ENCODE results near the gene NXPH1. TPM values are rescaled to one million over a fixed set of nuclear protein-coding genes. Genes with fewer than 3 reads are reported as not detected.
A peak's percentile ranks its signal among the peaks of the same experiment; 100 is the strongest.

NXPH1 gene
- total RNA-seq (2014; rRNA removed; shearing (Covaris generic); ENCODE audit: low replicate concordance): not detected in 2 replicates

DNA sequence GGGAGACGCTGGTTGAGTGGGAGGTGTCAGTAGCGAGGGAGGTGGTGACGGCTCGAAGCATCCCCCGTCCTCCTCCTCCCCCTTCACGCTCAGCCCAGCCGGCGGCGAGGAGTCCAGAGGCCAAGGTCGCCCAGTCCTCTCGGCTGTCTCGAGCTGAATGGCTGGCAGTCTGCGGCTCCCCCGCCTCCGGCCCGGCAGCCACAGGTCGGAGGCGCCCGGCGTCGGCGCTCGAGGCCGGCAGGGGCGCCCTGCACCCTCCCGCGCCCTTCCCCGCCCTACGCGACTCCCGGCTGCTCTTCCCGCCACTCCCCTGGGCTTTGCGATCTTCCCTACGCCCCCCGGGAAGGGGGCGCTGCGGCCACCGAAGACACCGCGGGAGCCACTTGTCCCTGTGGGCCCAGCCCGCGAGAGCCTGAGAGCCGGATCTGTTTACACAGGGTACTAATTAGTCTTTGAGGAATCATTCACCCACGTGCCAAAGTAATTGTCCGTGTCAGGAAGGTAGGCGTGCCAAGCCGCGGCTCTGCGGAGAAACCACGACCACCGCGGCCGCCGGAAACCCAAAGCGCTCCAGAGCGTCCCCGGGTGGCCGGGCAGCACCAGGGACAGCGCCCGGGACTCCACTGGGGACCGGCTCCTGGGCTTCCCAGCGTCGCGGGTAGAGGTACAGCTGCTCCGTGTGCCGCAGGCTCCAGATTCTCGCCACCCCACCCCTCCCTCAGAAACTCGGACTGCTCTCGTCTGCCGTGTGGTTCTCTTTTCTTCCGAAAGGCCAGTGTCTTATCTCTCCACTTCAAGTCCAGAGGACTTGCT is at the start of gene NXPH1:
NXPH1 (plus strand) TSS at position 133 of the 813 bp plus-strand sequence.
- Histone ChIP-seq H3K36me3 (no peaks in the 10 kb centered on the region), H3K9me3 (no peaks in the 10 kb centered on the region), H3K4me3 (no peak within 1 kb of the TSS), H3K27me3 (peaks cover 18% of the 10 kb centered on the region)
- DNase-seq: no peak

- H3K4me3 ChIP-seq: no peak overlapping the region
- no peaks in the 10 kb centered on the region for H3K9me3 ChIP-seq
- no peak for DNase-seq
- no peaks in the 10 kb centered on the region for H3K27me3 ChIP-seq
- no peaks in the 10 kb centered on the region for H3K36me3 ChIP-seq
These were observed 48.5 kb upstream of the NXPH1 start for GRCh38 chr7:8384901-8385300.

- H3K36me3 ChIP-seq: no peaks in the 10 kb centered on the region
- no peak overlapping the region for H3K4me3 ChIP-seq
- no peak for DNase-seq
- H3K9me3 ChIP-seq: no peaks in the 10 kb centered on the region
- H3K27me3 ChIP-seq: no peaks in the 10 kb centered on the region
These were observed 46.4 kb upstream of the NXPH1 start for GRCh38 chr7:8386926-8387550.

- H3K36me3 ChIP-seq: no peaks in the 10 kb centered on the region
- no peaks in the 10 kb centered on the region for H3K27me3 ChIP-seq
- no peak overlapping the region for H3K4me3 ChIP-seq
- no peak for DNase-seq
- no peaks in the 10 kb centered on the region for H3K9me3 ChIP-seq
These were observed 45.7 kb upstream of the NXPH1 start for GRCh38 chr7:8387551-8388256.

DNA sequence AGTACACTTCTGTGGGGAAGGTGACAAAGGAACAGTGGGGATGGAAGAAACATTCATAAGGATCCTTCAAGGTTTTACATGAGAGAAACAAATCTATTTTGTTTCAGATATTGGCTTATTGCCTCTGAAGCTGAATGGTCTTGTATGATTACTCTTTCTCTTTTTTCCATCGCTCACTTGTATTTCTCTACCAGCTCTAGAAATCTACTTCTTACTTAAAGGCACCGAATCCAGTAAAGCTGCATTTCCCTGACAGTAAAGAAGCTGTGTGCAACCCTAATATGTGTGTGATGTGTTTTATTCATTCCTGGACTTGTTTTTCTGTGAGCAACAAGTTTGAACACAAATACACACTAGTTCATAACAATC is 45.2 kb upstream of the NXPH1 start:
- no peaks in the 10 kb centered on the region for H3K27me3 ChIP-seq
- H3K9me3 ChIP-seq: no peaks in the 10 kb centered on the region
- H3K36me3 ChIP-seq: no peaks in the 10 kb centered on the region
- DNase-seq: no peak
- H3K4me3 ChIP-seq: no peak overlapping the region

GRCh38 chr7:8389593-8390261 is 43.7 kb upstream of the NXPH1 start:
- no peak overlapping the region for H3K4me3 ChIP-seq
- no peaks in the 10 kb centered on the region for H3K9me3 ChIP-seq
- DNase-seq: peak; percentile 11
- H3K27me3 ChIP-seq: no peaks in the 10 kb centered on the region
- H3K36me3 ChIP-seq: no peaks in the 10 kb centered on the region

GRCh38 chr7:8390262-8390626 is 43.2 kb upstream of the NXPH1 start:
- H3K4me3 ChIP-seq: no peak overlapping the region
- no peaks in the 10 kb centered on the region for H3K36me3 ChIP-seq
- no peak for DNase-seq
- H3K27me3 ChIP-seq: no peaks in the 10 kb centered on the region
- no peaks in the 10 kb centered on the region for H3K9me3 ChIP-seq

GRCh38 chr7:8391353-8392062 is 41.9 kb upstream of the NXPH1 start:
- Histone ChIP-seq H3K4me3 (no peak overlapping the region), H3K9me3 (no peaks in the 10 kb centered on the region), H3K27me3 (no peaks in the 10 kb centered on the region), H3K36me3 (no peaks in the 10 kb centered on the region)
- DNase-seq: no peak

DNA sequence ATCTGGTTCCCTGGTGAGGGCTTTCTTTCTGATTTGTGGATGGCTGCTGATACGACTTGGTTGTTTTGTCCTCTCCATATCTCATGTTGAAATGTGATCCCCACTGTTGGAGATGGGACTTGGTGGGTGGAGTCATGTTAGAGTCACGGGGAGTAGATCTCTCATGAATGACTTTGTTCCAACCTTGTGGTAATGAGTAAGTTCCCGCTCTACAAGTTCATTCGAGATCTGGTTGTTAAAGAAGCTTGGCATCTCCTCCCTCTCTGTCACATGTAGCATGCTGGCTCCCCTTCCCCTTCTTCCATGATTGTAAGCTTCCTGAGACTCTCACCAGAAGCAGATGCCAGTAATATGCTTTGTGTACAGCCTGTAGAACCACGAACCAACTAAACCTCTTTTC is 37.1 kb upstream of the NXPH1 start:
- Histone ChIP-seq H3K27me3 (no peaks in the 10 kb centered on the region), H3K36me3 (no peaks in the 10 kb centered on the region), H3K4me3 (no peak overlapping the region), H3K9me3 (no peaks in the 10 kb centered on the region)
- DNase-seq: no peak

DNA sequence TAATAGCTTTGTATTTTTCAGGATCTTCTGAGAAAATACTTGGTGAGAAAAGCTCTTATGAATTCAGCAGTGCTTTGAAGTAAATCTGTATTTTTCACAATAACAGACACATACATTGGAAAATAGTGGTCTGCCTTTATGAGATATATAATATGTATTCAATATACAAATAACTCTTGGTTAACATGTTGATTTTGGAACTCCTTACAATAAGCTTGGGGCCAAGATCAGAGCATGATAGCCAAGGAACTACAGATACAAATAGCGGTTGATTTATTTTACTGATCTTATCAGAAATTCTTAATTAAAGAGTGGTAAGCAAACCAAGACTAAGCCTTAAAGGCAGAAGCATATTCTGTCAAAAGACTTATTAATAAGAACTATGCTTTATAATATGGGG is 24.5 kb upstream of the NXPH1 start:
- Histone ChIP-seq H3K36me3 (no peaks in the 10 kb centered on the region), H3K9me3 (no peaks in the 10 kb centered on the region), H3K4me3 (no peak overlapping the region), H3K27me3 (no peaks in the 10 kb centered on the region)
- no peak for DNase-seq

- no peaks in the 10 kb centered on the region for H3K36me3 ChIP-seq
- no peaks in the 10 kb centered on the region for H3K27me3 ChIP-seq
- DNase-seq: no peak
- no peaks in the 10 kb centered on the region for H3K9me3 ChIP-seq
- no peak overlapping the region for H3K4me3 ChIP-seq
These were observed 22.3 kb upstream of the NXPH1 start for GRCh38 chr7:8411103-8411502.

GRCh38 chr7:8413600-8413999 is 19.8 kb upstream of the NXPH1 start:
- H3K4me3 ChIP-seq: no peak overlapping the region
- H3K9me3 ChIP-seq: no peaks in the 10 kb centered on the region
- H3K36me3 ChIP-seq: no peaks in the 10 kb centered on the region
- DNase-seq: no peak
- H3K27me3 ChIP-seq: peaks cover 5% of the 10 kb centered on the region

DNA sequence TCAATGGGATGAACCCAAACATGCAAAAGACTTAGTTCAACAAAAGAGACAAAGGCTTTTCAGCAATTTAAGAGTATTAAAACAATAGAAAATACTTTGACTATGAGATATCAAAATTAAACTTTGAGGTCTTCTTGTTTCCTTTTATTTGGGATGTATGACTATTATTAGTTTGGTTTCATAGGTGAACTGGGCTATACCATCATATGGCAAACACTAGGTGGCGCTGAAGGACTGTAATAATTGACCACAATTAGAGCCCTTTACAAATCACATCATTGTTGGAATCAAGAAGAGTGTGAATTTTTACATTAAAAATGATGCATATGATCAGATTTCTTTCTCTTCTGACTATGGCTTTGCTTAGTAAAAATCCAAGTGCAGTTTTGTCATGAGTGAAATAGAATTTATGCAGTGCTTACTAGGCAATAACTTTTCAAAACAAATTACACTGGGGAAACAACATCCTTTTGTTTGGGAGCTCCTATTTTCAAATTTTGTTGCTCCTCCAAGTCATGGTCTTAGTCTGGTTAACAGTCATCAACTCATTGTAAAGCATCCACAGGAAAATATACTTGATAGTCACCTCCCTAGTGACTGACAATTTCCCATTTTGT is 14.7 kb upstream of the NXPH1 start:
- DNase-seq: no peak

DNA sequence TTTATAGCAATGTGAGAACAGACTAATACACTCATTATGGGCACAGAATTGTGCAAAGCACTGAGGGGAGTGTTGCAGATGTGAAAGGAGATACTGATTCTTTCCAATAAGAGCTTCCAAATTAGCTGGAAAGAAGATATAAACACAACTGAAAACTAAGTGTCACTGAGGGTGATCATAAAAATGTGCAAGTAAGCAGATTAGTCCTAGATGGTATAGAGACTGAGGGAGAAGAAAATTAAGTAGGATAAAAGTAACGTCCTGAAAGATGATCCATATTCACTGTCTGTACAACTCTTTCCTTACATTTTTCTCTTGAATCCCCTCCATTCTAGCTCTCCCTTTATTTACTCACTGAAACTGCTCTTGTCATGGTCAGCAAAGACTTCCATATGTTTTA is 11.2 kb upstream of the NXPH1 start:
- DNase-seq: no peak
- H3K9me3 ChIP-seq: no peaks in the 10 kb centered on the region
- no peaks in the 10 kb centered on the region for H3K36me3 ChIP-seq
- peaks cover 5% of the 10 kb centered on the region for H3K27me3 ChIP-seq
- no peak overlapping the region for H3K4me3 ChIP-seq

More for the DNA sequence above, 14.7 kb upstream of the NXPH1 start:
- no peak overlapping the region for H3K4me3 ChIP-seq
- no peaks in the 10 kb centered on the region for H3K9me3 ChIP-seq
- peaks cover 5% of the 10 kb centered on the region for H3K27me3 ChIP-seq
- no peaks in the 10 kb centered on the region for H3K36me3 ChIP-seq

- peaks cover 4% of the 10 kb centered on the region for H3K27me3 ChIP-seq
- H3K9me3 ChIP-seq: no peaks in the 10 kb centered on the region
- no peak for DNase-seq
- no peaks in the 10 kb centered on the region for H3K36me3 ChIP-seq
- no peak overlapping the region for H3K4me3 ChIP-seq
These were observed 10.4 kb upstream of the NXPH1 start for GRCh38 chr7:8423057-8423456.

- H3K27me3 ChIP-seq: no peaks in the 10 kb centered on the region
- H3K9me3 ChIP-seq: no peaks in the 10 kb centered on the region
- no peaks in the 10 kb centered on the region for H3K36me3 ChIP-seq
- H3K4me3 ChIP-seq: no peak overlapping the region
- no peak for DNase-seq
These were observed 8.2 kb upstream of the NXPH1 start for GRCh38 chr7:8425223-8425622.

Measured in MG63 (cell line).